Measurements from ENCODE around the gene CCR2. TPM values are rescaled to one million over a fixed set of nuclear protein-coding genes. Genes with fewer than 3 reads are reported as not detected.
A peak's percentile ranks its signal among the peaks of the same experiment; 100 is the strongest.

The CCR2 gene
- total and polyA plus RNA-seq, 2 donors = 2.4 to 7.3 TPM

DNA sequence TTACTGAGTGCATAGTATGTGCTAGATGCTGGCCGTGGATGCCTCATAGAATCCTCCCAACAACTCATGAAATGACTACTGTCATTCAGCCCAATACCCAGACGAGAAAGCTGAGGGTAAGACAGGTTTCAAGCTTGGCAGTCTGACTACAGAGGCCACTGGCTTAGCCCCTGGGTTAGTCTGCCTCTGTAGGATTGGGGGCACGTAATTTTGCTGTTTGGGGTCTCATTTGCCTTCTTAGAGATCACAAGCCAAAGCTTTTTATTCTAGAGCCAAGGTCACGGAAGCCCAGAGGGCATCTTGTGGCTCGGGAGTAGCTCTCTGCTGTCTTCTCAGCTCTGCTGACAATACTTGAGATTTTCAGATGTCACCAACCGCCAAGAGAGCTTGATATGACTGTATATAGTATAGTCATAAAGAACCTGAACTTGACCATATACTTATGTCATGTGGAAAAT is 15.8 kb downstream of the CCR2 start:
- H3K4me1 ChIP-seq (ENCODE audit: control insufficient read depth in 2 of 2, insufficient read depth in 2 of 2, low read length in 2 of 2) = peaks cover 0 to 51% of the 10 kb centered on the region in 2 donors
- DNase-seq (ENCODE audit: low read depth in 6 of 9, low spot score in 9 of 9) = no peak
- 88% methylated on average over 6 of the region's 6 CpGs for WGBS
- H3K36me3 ChIP-seq (ENCODE audit: control insufficient read depth in 2 of 2, insufficient read depth in 2 of 2, low read length in 1 of 2) = no peaks in the 10 kb centered on the region
- no peak overlapping the region for H3K27ac ChIP-seq (ENCODE audit: low read depth in 1 of 2, low read length in 1 of 2)
- H3K9me3 ChIP-seq (ENCODE audit: control insufficient read depth in 2 of 2, insufficient read depth in 1 of 2, low read length in 1 of 2) = no peaks in the 10 kb centered on the region
- no peaks in the 10 kb centered on the region for H3K27me3 ChIP-seq (ENCODE audit: control insufficient read depth in 2 of 2, insufficient read depth in 1 of 2, low read length in 1 of 2)
- no peak overlapping the region for H3K4me3 ChIP-seq (ENCODE audit: low read length in 2 of 2)

- Histone ChIP-seq H3K9me3 (ENCODE audit: control insufficient read depth in 2 of 2, insufficient read depth in 1 of 2, low read length in 1 of 2) (no peaks in the 10 kb centered on the region), H3K4me3 (ENCODE audit: low read length in 2 of 2) (no peak within 1 kb of the TSS), H3K27ac (ENCODE audit: low read depth in 1 of 2, low read length in 1 of 2) (peak within 1 kb of the TSS in 1 of 2 donors; percentile 63), H3K4me1 (ENCODE audit: control insufficient read depth in 2 of 2, insufficient read depth in 2 of 2, low read length in 2 of 2) (peaks cover 0 to 64% of the 10 kb centered on the region in 2 donors), H3K36me3 (ENCODE audit: control insufficient read depth in 2 of 2, insufficient read depth in 2 of 2, low read length in 1 of 2) (no peaks in the 10 kb centered on the region), H3K27me3 (ENCODE audit: control insufficient read depth in 2 of 2, insufficient read depth in 1 of 2, low read length in 1 of 2) (no peaks in the 10 kb centered on the region)
- 21% methylated on average over 5 of the region's 5 CpGs for WGBS
- DNase-seq (ENCODE audit: low read depth in 6 of 9, low spot score in 9 of 9) = peak in 2 of 9 donors; percentile 31 to 71
Observed at GRCh38 chr3:46370839-46371518, 17.1 kb downstream of the CCR2 start, which contains the start of gene CCR5. CCR5 (plus strand) TSS chr3:46370946; CDS start chr3:46372903, 1,957 bp downstream.

DNA sequence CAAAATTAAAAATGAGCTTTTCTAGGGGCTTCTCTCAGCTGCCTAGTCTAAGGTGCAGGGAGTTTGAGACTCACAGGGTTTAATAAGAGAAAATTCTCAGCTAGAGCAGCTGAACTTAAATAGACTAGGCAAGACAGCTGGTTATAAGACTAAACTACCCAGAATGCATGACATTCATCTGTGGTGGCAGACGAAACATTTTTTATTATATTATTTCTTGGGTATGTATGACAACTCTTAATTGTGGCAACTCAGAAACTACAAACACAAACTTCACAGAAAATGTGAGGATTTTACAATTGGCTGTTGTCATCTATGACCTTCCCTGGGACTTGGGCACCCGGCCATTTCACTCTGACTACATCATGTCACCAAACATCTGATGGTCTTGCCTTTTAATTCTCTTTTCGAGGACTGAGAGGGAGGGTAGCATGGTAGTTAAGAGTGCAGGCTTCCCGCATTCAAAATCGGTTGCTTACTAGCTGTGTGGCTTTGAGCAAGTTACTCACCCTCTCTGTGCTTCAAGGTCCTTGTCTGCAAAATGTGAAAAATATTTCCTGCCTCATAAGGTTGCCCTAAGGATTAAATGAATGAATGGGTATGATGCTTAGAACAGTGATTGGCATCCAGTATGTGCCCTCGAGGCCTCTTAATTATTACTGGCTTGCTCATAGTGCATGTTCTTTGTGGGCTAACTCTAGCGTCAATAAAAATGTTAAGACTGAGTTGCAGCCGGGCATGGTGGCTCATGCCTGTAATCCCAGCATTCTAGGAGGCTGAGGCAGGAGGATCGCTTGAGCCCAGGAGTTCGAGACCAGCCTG is 17.8 kb downstream of the CCR2 start:
- no peaks in the 10 kb centered on the region for H3K9me3 ChIP-seq (ENCODE audit: control insufficient read depth in 2 of 2, insufficient read depth in 1 of 2, low read length in 1 of 2)
- H3K36me3 ChIP-seq (ENCODE audit: control insufficient read depth in 2 of 2, insufficient read depth in 2 of 2, low read length in 1 of 2) = no peaks in the 10 kb centered on the region
- H3K4me1 ChIP-seq (ENCODE audit: control insufficient read depth in 2 of 2, insufficient read depth in 2 of 2, low read length in 2 of 2) = peaks cover 0 to 68% of the 10 kb centered on the region in 2 donors
- no peak for DNase-seq (ENCODE audit: low read depth in 6 of 9, low spot score in 9 of 9)
- no peak overlapping the region for H3K27ac ChIP-seq (ENCODE audit: low read depth in 1 of 2, low read length in 1 of 2)
- H3K27me3 ChIP-seq (ENCODE audit: control insufficient read depth in 2 of 2, insufficient read depth in 1 of 2, low read length in 1 of 2) = no peaks in the 10 kb centered on the region
- WGBS = 95% methylated on average over 10 of the region's 10 CpGs
- no peak overlapping the region for H3K4me3 ChIP-seq (ENCODE audit: low read length in 2 of 2)

GRCh38 chr3:46372492-46373359 is 18.8 kb downstream of the CCR2 start:
- WGBS = 97% methylated on average over 9 of the region's 9 CpGs
- peak in 3 of 9 donors; percentile 38 to 70 (median 49) for DNase-seq (ENCODE audit: low read depth in 6 of 9, low spot score in 9 of 9)
- Histone ChIP-seq H3K4me3 (ENCODE audit: low read length in 2 of 2) (no peak overlapping the region), H3K36me3 (ENCODE audit: control insufficient read depth in 2 of 2, insufficient read depth in 2 of 2, low read length in 1 of 2) (no peaks in the 10 kb centered on the region), H3K9me3 (ENCODE audit: control insufficient read depth in 2 of 2, insufficient read depth in 1 of 2, low read length in 1 of 2) (no peaks in the 10 kb centered on the region), H3K4me1 (ENCODE audit: control insufficient read depth in 2 of 2, insufficient read depth in 2 of 2, low read length in 2 of 2) (peaks cover 0 to 73% of the 10 kb centered on the region in 2 donors), H3K27me3 (ENCODE audit: control insufficient read depth in 2 of 2, insufficient read depth in 1 of 2, low read length in 1 of 2) (no peaks in the 10 kb centered on the region), H3K27ac (ENCODE audit: low read depth in 1 of 2, low read length in 1 of 2) (no peak overlapping the region)

- DNase-seq (ENCODE audit: low read depth in 6 of 9, low spot score in 9 of 9) = no peak
- Histone ChIP-seq H3K4me1 (ENCODE audit: control insufficient read depth in 2 of 2, insufficient read depth in 2 of 2, low read length in 2 of 2) (peaks cover 0 to 57% of the 10 kb centered on the region in 2 donors), H3K27ac (ENCODE audit: low read depth in 1 of 2, low read length in 1 of 2) (no peak overlapping the region), H3K36me3 (ENCODE audit: control insufficient read depth in 2 of 2, insufficient read depth in 2 of 2, low read length in 1 of 2) (no peaks in the 10 kb centered on the region), H3K4me3 (ENCODE audit: low read length in 2 of 2) (no peak overlapping the region), H3K9me3 (ENCODE audit: control insufficient read depth in 2 of 2, insufficient read depth in 1 of 2, low read length in 1 of 2) (no peaks in the 10 kb centered on the region), H3K27me3 (ENCODE audit: control insufficient read depth in 2 of 2, insufficient read depth in 1 of 2, low read length in 1 of 2) (no peaks in the 10 kb centered on the region)
- over 99% methylated on average over 3 of the region's 3 CpGs for WGBS
Observed at GRCh38 chr3:46374755-46375154, 20.8 kb downstream of the CCR2 start.

DNA sequence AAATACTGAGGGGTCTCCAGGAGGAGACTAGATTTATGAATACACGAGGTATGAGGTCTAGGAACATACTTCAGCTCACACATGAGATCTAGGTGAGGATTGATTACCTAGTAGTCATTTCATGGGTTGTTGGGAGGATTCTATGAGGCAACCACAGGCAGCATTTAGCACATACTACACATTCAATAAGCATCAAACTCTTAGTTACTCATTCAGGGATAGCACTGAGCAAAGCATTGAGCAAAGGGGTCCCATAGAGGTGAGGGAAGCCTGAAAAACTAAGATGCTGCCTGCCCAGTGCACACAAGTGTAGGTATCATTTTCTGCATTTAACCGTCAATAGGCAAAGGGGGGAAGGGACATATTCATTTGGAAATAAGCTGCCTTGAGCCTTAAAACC is 21.3 kb downstream of the CCR2 start:
- Histone ChIP-seq H3K27me3 (ENCODE audit: control insufficient read depth in 2 of 2, insufficient read depth in 1 of 2, low read length in 1 of 2) (no peaks in the 10 kb centered on the region), H3K4me1 (ENCODE audit: control insufficient read depth in 2 of 2, insufficient read depth in 2 of 2, low read length in 2 of 2) (peaks cover 0 to 56% of the 10 kb centered on the region in 2 donors), H3K4me3 (ENCODE audit: low read length in 2 of 2) (no peak overlapping the region), H3K27ac (ENCODE audit: low read depth in 1 of 2, low read length in 1 of 2) (peak overlapping the region in 1 of 2 donors; percentile 15), H3K36me3 (ENCODE audit: control insufficient read depth in 2 of 2, insufficient read depth in 2 of 2, low read length in 1 of 2) (no peaks in the 10 kb centered on the region), H3K9me3 (ENCODE audit: control insufficient read depth in 2 of 2, insufficient read depth in 1 of 2, low read length in 1 of 2) (no peaks in the 10 kb centered on the region)
- no peak for DNase-seq (ENCODE audit: low read depth in 6 of 9, low spot score in 9 of 9)
- 86% methylated on average over 2 of the region's 2 CpGs for WGBS

DNA sequence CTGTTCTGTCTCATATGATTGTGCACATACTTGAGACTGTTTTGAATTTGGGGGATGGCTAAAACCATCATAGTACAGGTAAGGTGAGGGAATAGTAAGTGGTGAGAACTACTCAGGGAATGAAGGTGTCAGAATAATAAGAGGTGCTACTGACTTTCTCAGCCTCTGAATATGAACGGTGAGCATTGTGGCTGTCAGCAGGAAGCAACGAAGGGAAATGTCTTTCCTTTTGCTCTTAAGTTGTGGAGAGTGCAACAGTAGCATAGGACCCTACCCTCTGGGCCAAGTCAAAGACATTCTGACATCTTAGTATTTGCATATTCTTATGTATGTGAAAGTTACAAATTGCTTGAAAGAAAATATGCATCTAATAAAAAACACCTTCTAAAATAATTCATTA is 21.9 kb downstream of the CCR2 start:
- peak overlapping the region in 1 of 2 donors; percentile 15 for H3K27ac ChIP-seq (ENCODE audit: low read depth in 1 of 2, low read length in 1 of 2)
- H3K4me1 ChIP-seq (ENCODE audit: control insufficient read depth in 2 of 2, insufficient read depth in 2 of 2, low read length in 2 of 2) = peaks cover 2 to 58% of the 10 kb centered on the region in 2 donors
- H3K9me3 ChIP-seq (ENCODE audit: control insufficient read depth in 2 of 2, insufficient read depth in 1 of 2, low read length in 1 of 2) = no peaks in the 10 kb centered on the region
- H3K4me3 ChIP-seq (ENCODE audit: low read length in 2 of 2) = no peak overlapping the region
- H3K27me3 ChIP-seq (ENCODE audit: control insufficient read depth in 2 of 2, insufficient read depth in 1 of 2, low read length in 1 of 2) = no peaks in the 10 kb centered on the region
- DNase-seq (ENCODE audit: low read depth in 6 of 9, low spot score in 9 of 9) = peak in 2 of 9 donors; percentile 21 to 68
- 0% methylated on average over 2 of the region's 2 CpGs for WGBS
- no peaks in the 10 kb centered on the region for H3K36me3 ChIP-seq (ENCODE audit: control insufficient read depth in 2 of 2, insufficient read depth in 2 of 2, low read length in 1 of 2)

GRCh38 chr3:46378426-46378942 is 24.6 kb downstream of the CCR2 start:
- H3K4me3 ChIP-seq (ENCODE audit: low read length in 2 of 2) = no peak overlapping the region
- DNase-seq (ENCODE audit: low read depth in 6 of 9, low spot score in 9 of 9) = peak in 6 of 9 donors; percentile 55 to 83 (median 61)
- 51% methylated on average over 8 of the region's 8 CpGs for WGBS
- H3K4me1 ChIP-seq (ENCODE audit: control insufficient read depth in 2 of 2, insufficient read depth in 2 of 2, low read length in 2 of 2) = peaks cover 3 to 53% of the 10 kb centered on the region in 2 donors
- no peaks in the 10 kb centered on the region for H3K27me3 ChIP-seq (ENCODE audit: control insufficient read depth in 2 of 2, insufficient read depth in 1 of 2, low read length in 1 of 2)
- H3K27ac ChIP-seq (ENCODE audit: low read depth in 1 of 2, low read length in 1 of 2) = no peak overlapping the region
- H3K36me3 ChIP-seq (ENCODE audit: control insufficient read depth in 2 of 2, insufficient read depth in 2 of 2, low read length in 1 of 2) = no peaks in the 10 kb centered on the region
- H3K9me3 ChIP-seq (ENCODE audit: control insufficient read depth in 2 of 2, insufficient read depth in 1 of 2, low read length in 1 of 2) = no peaks in the 10 kb centered on the region

All from thymus (tissue), 11 donors.